ENCODE results near the gene CLASP1. TPM values are rescaled to one million over a fixed set of nuclear protein-coding genes. Genes with fewer than 3 reads are reported as not detected.

Gene CLASP1
- total RNA-seq, 1 experiment from 2014 or later = 45.9 TPM

GRCh38 chr2:121293450-121294325, 355.6 kb downstream of the CLASP1 start:
- no peaks in the 10 kb centered on the region; a peak in 1 of 5 replicates for H3K9me3 Mint-ChIP-seq
- no peak overlapping the region for H2AFZ ChIP-seq (ENCODE audit: low read length)
- no peak overlapping the region; the same call in 1 of the 2 replicates for H3K14ac ChIP-seq (ENCODE audit: insufficient read depth, low read length)
- peaks cover 2 to 5% of the 10 kb centered on the region in 2 experiments; a peak in 3 of 4 replicates for H3K4me1 Mint-ChIP-seq
- H3K4ac ChIP-seq (ENCODE audit: low read depth, low read length) = no peak overlapping the region
- H3K79me2 ChIP-seq (ENCODE audit: insufficient read depth, low read length) = no peaks in the 10 kb centered on the region
- WGBS (ENCODE audit: extremely low coverage, insufficient read length, low lambda C conversion rate) = no CpG with 5 or more reads among the region's 14 CpGs
- H3K27me3 Mint-ChIP-seq (ENCODE audit: low read depth) = peaks cover 7% of the 10 kb centered on the region
- no peak overlapping the region for H3K4me3 Mint-ChIP-seq
- H3K9ac ChIP-seq (ENCODE audit: extremely low read depth, insufficient read length, low read length) = no peak overlapping the region
- H3K23me2 ChIP-seq (ENCODE audit: insufficient read length, low read depth, low read length, poor library complexity, severe bottlenecking) = no peaks in the 10 kb centered on the region
- H3K18ac ChIP-seq (ENCODE audit: insufficient read length, low read depth, low read length) = no peak overlapping the region
- H2BK15ac ChIP-seq (ENCODE audit: low read depth, low read length) = no peak overlapping the region
- no peak overlapping the region for H2BK12ac ChIP-seq (ENCODE audit: insufficient read length, low read depth, low read length)
- no peak overlapping the region for H4K8ac ChIP-seq (replicated peaks; ENCODE audit: insufficient read length, low read depth, low read length)
- no peak overlapping the region for H3K4me2 ChIP-seq (ENCODE audit: insufficient read depth, insufficient read length, low read length)
- H3T11ph ChIP-seq (ENCODE audit: low read length) = no peak overlapping the region
- no peak overlapping the region for H3K27ac ChIP-seq (ENCODE audit: insufficient read length, low read depth, low read length)
- H2BK120ac ChIP-seq (ENCODE audit: low read depth, low read length, poor library complexity, severe bottlenecking) = no peak overlapping the region
- no peaks in the 10 kb centered on the region for H3K4me1 ChIP-seq (ENCODE audit: insufficient read depth, low read length)
- H2BK20ac ChIP-seq (ENCODE audit: low read depth, low read length, poor library complexity, severe bottlenecking) = no peak overlapping the region
- H2BK5ac ChIP-seq (ENCODE audit: insufficient read length, low read length) = no peak overlapping the region
- DNase-seq = no peak
- no peaks in the 10 kb centered on the region for H3K27me3 ChIP-seq (ENCODE audit: insufficient read depth, low read length)
- no peaks in the 10 kb centered on the region for H3K36me3 Mint-ChIP-seq (ENCODE audit: insufficient read depth in 1 of 3, low read depth in 3 of 3)
- no peaks in the 10 kb centered on the region for H3K79me1 ChIP-seq (ENCODE audit: insufficient read depth, low read depth, low read length, poor library complexity, severe bottlenecking)
- H3K27ac Mint-ChIP-seq = no peak overlapping the region; a peak in 1 of 7 replicates
- H3K9me3 ChIP-seq (ENCODE audit: control insufficient read depth, low read depth, low read length) = no peaks in the 10 kb centered on the region
- no peaks in the 10 kb centered on the region for H4K20me1 ChIP-seq (ENCODE audit: control insufficient read depth, insufficient read depth, insufficient read length)
- no peak overlapping the region for H4K5ac ChIP-seq (ENCODE audit: insufficient read length, low read depth, low read length)
- no peak overlapping the region for H2AK5ac ChIP-seq (ENCODE audit: insufficient read length, low read length)
- H3K56ac ChIP-seq (ENCODE audit: insufficient read length, low read depth, low read length) = no peak overlapping the region
- no peak overlapping the region for H4K91ac ChIP-seq (ENCODE audit: insufficient read length, low read depth, low read length)
- H3K23ac ChIP-seq (ENCODE audit: insufficient read length, low read depth, low read length) = no peak overlapping the region
- no peak for TF ChIP-seq CTCF (conservative IDR thresholded peaks at IDR 0.05)

All from H9 (cell line).